CD4-positive, alpha-beta T cell (primary cell): ENCODE results near the gene LBP. TPM values are rescaled to one million over a fixed set of nuclear protein-coding genes. Genes with fewer than 3 reads are reported as not detected.

Experiments
- ATAC-seq: fragments of 200-7000 bp; cut with Tn5 transposase; one replicate; pipeline ENCODE4 v1.10.0; 2022; ENCODE audit warnings: mild to moderate bottlenecking; ENCODE audit not compliant: poor library complexity
- CTCF ChIA-PET: fragments of 350-600 bp; sonication (Branson Sonifier 250); formaldehyde crosslinking; loops from one replicate; lab custom pipeline; 2021; ENCODE audit warnings: antibody characterized with exemption, inconsistent platforms; lab: Charles Lee
- POLR2A ChIA-PET: fragments of 350-600 bp; sonication (Branson Sonifier 250); formaldehyde crosslinking; loops from one replicate; lab custom pipeline; 2021; ENCODE audit warnings: antibody characterized with exemption, inconsistent platforms; lab: Charles Lee
- DNase-seq, 14 experiments: peaks; one replicate each; pipeline ENCODE4 v3.0.0-alpha.2; 2013 to 2020; ENCODE audit warnings: mixed read lengths in 2 of 14
- H3K27ac ChIP-seq, 2 donors: one replicate each; pipeline versions ENCODE4 v1.5.1 to v1.7.0; 2013; ENCODE audit warnings: low read length in 2 of 2, low read depth in 1 of 2, mild to moderate bottlenecking in 1 of 2
- H3K27me3 ChIP-seq, 2 experiments: 1 replicate in 1 of 2; 2 replicates in 1 of 2; pipeline versions ENCODE4 v1.6.1 to v1.7.0; 2013; ENCODE audit warnings: low read length in 2 of 2, control low read depth in 1 of 2, mild to moderate bottlenecking in 1 of 2, moderate library complexity in 1 of 2; ENCODE audit not compliant: insufficient read depth in 2 of 2, control insufficient read depth in 1 of 2
- H3K36me3 ChIP-seq: one replicate; pipeline ENCODE4 v1.6.1; 2013; ENCODE audit warnings: low read length, control low read depth; ENCODE audit not compliant: insufficient read depth
- H3K4me1 ChIP-seq: one replicate; pipeline ENCODE4 v1.6.1; 2013; ENCODE audit warnings: low read length, control low read depth; ENCODE audit not compliant: insufficient read depth
- H3K4me3 ChIP-seq: one replicate; pipeline ENCODE4 v1.5.1; 2013; ENCODE audit warnings: mild to moderate bottlenecking, low read length, moderate library complexity
- H3K9me3 ChIP-seq, 2 experiments: 1 replicate in 1 of 2; 2 replicates in 1 of 2; pipeline versions ENCODE4 v1.6.1 to v1.7.0; 2013; ENCODE audit warnings: low read length in 2 of 2, mild to moderate bottlenecking in 2 of 2, control low read depth in 1 of 2, moderate library complexity in 1 of 2; ENCODE audit not compliant: control insufficient read depth in 1 of 2, insufficient read depth in 1 of 2
- H3K27ac Mint-ChIP-seq: one replicate; pipeline ENCODE4 v1.8.0; 2020; ENCODE audit warnings: mixed read lengths
- H3K27me3 Mint-ChIP-seq: one replicate; pipeline ENCODE4 v1.8.0; 2021; ENCODE audit warnings: mixed read lengths
- H3K36me3 Mint-ChIP-seq: one replicate; pipeline ENCODE4 v1.8.0; 2021; ENCODE audit warnings: low read depth, mixed read lengths
- H3K4me1 Mint-ChIP-seq: one replicate; pipeline ENCODE4 v1.8.0; 2021; ENCODE audit warnings: low read depth, mixed read lengths
- H3K4me3 Mint-ChIP-seq: one replicate; pipeline ENCODE4 v1.8.0; 2020; ENCODE audit warnings: mild to moderate bottlenecking, mixed read lengths
- H3K9me3 Mint-ChIP-seq: one replicate; pipeline ENCODE4 v1.8.0; 2020; ENCODE audit warnings: mixed read lengths
- CTCF ChIP-seq: fragments of 200-600 bp; IDR thresholded peaks from one replicate; pipeline ENCODE4 v1.8.0; 2022; ENCODE audit warnings: antibody characterized with exemption, mild to moderate bottlenecking
- intact Hi-C, 2 experiments: fragments of 100-400 bp; cut with DNase I in 1 of 2; cut with micrococcal nuclease in 1 of 2; formaldehyde crosslinking; loops; one replicate each; pipeline versions ENCODE4 v1.15.1 to v1.9.0; 2023 to 2025; cut with DNase I, micrococcal nuclease
- polyA plus RNA-seq, 2 donors: library from polyadenylated mRNA; unstranded; fragments of 120-200 nt; gene quantifications; one replicate each; pipeline ENCODE4 v1.2.1, GENCODE V29; 2013
- total RNA-seq, 174 experiments: library from RNA in 2 of 174; stranded (reverse) in 2 of 174; gene quantifications; one replicate each; pipeline ENCODE4 v1.2.3 and lab custom pipeline; 2021 to 2026

Gene LBP
- total RNA-seq: not detected
- not detected for polyA plus RNA-seq (2013, experiment 1 of 2)
- not detected for polyA plus RNA-seq (2013, experiment 2 of 2)
- total RNA-seq (lab: John Stamatoyannopoulos, UW): 0 to 0.08 (median 0) reads per million in 172 experiments

- H3K4me3 Mint-ChIP-seq: no peak within 1 kb of the TSS
Measured at GRCh38 chr20:38346247-38346651, at the start of gene LBP. Gene LBP (plus strand): TSS chr20:38346482. CDS start chr20:38346517, 35 bp downstream.

GRCh38 chr20:38297916-38298674 lies 48.2 kb upstream of the LBP start:
- POLR2A ChIA-PET: no interaction called here
- H3K4me1 ChIP-seq: no peaks in the 10 kb centered on the region
- H3K27me3 Mint-ChIP-seq: peaks cover 43% of the 10 kb centered on the region

More at GRCh38 chr20:38346247-38346651, at the start of gene LBP:
- Histone ChIP-seq H3K36me3 (no peaks in the 10 kb centered on the region), H3K27me3 (peaks cover 0 to 2% of the 10 kb centered on the region in 2 experiments), H3K4me3 (no peak within 1 kb of the TSS), H3K27ac (no peak within 1 kb of the TSS), H3K9me3 (no peaks in the 10 kb centered on the region), H3K4me1 (no peaks in the 10 kb centered on the region)
- no peaks in the 10 kb centered on the region for H3K36me3 Mint-ChIP-seq
- intact Hi-C loops: no loop called here
- DNase-seq (no peak), ATAC-seq (no peak)
- H3K4me1 Mint-ChIP-seq: no peaks in the 10 kb centered on the region
- H3K9me3 Mint-ChIP-seq: no peaks in the 10 kb centered on the region
- ChIA-PET POLR2A (no interaction called here), CTCF (no interaction called here)
- H3K27me3 Mint-ChIP-seq: no peaks in the 10 kb centered on the region
- H3K27ac Mint-ChIP-seq: no peak within 1 kb of the TSS
- TF ChIP-seq CTCF: no peak

GRCh38 chr20:38298768-38299288 lies 47.5 kb upstream of the LBP start:
- Mint-ChIP-seq H3K9me3 (no peaks in the 10 kb centered on the region), H3K27ac (no peak overlapping the region), H3K27me3 (peaks cover 49% of the 10 kb centered on the region), H3K4me1 (peaks cover 8% of the 10 kb centered on the region), H3K36me3 (no peaks in the 10 kb centered on the region), H3K4me3 (no peak overlapping the region)
- intact Hi-C loops: no loop called here
- no peak overlapping the region for H3K4me3 ChIP-seq
- ATAC-seq (no peak), DNase-seq (peak in 2 of 14 experiments; percentile 45 to 51)
- TF ChIP-seq CTCF: no peak
- peaks cover 11 to 16% of the 10 kb centered on the region in 2 experiments for H3K27me3 ChIP-seq
- ChIA-PET POLR2A (no interaction called here), CTCF (no interaction called here)
- peaks cover 1% of the 10 kb centered on the region for H3K4me1 ChIP-seq
- H3K27ac ChIP-seq: no peak overlapping the region
- H3K36me3 ChIP-seq: no peaks in the 10 kb centered on the region
- H3K9me3 ChIP-seq: peaks cover 0 to 2% of the 10 kb centered on the region in 2 experiments

More at GRCh38 chr20:38297916-38298674, 48.2 kb upstream of the LBP start:
- no peak for TF ChIP-seq CTCF
- Histone ChIP-seq H3K27ac (no peak overlapping the region), H3K9me3 (no peaks in the 10 kb centered on the region), H3K4me3 (no peak overlapping the region), H3K27me3 (peaks cover 11% of the 10 kb centered on the region in 2 experiments), H3K36me3 (no peaks in the 10 kb centered on the region)
- CTCF ChIA-PET: no interaction called here
- DNase-seq (no peak), ATAC-seq (no peak)
- no peak overlapping the region for H3K4me3 Mint-ChIP-seq
- intact Hi-C loops: no loop called here
- peaks cover under 1% of the 10 kb centered on the region for H3K4me1 Mint-ChIP-seq
- H3K27ac Mint-ChIP-seq: no peak overlapping the region
- no peaks in the 10 kb centered on the region for H3K9me3 Mint-ChIP-seq
- H3K36me3 Mint-ChIP-seq: no peaks in the 10 kb centered on the region
